PC-3 (cell line): ENCODE measurements around the gene UBAC1. TPM values are rescaled to one million over a fixed set of nuclear protein-coding genes. Genes with fewer than 3 reads are reported as not detected.

Experiments
- ATAC-seq: fragments of 200-7000 bp; cut with Tn5 transposase; 2 replicates; pipeline ENCODE4 v1.9.1; 2020; ENCODE audit warnings: mild to moderate bottlenecking, moderate library complexity
- BruUV-seq: library from RNA; stranded (reverse); fragments of 400-500 nt; replicated peaks from 2 replicates; lab custom pipeline; 2021; lab: Mats Ljungman, UMichigan
- CTCF ChIA-PET: fragments of 300-600 bp; sonication (Branson Sonifier 250); formaldehyde crosslinking; loops from one replicate; lab custom pipeline; 2022; ENCODE audit warnings: antibody characterized with exemption; lab: Charles Lee
- POLR2A ChIA-PET: fragments of 300-600 bp; sonication (Branson Sonifier 250); formaldehyde crosslinking; loops from one replicate; lab custom pipeline; 2022; ENCODE audit warnings: antibody characterized with exemption; ENCODE audit not compliant: unreplicated experiment; lab: Charles Lee
- DNase-seq: peaks from one replicate; pipeline ENCODE4 v3.0.0-alpha.2; 2015
- H2AFZ ChIP-seq: fragments of 300-600 bp; sonication (generic); 2 replicates; pipeline ENCODE4 v1.6.0; 2016; ENCODE audit warnings: antibody characterized with exemption, low read length
- H3F3A ChIP-seq: fragments of 300-600 bp; sonication (generic); one replicate; pipeline ENCODE4 v1.6.0; 2017; ENCODE audit warnings: antibody characterized with exemption, low read length, control low read depth, mild to moderate bottlenecking; ENCODE audit not compliant: unreplicated experiment
- H3K27ac ChIP-seq: fragments of 300-600 bp; sonication (generic); 2 replicates; pipeline ENCODE4 v1.5.1; 2016; ENCODE audit warnings: mild to moderate bottlenecking, low read length
- H3K27me3 ChIP-seq: fragments of 300-600 bp; sonication (generic); 2 replicates; pipeline ENCODE4 v1.6.1; 2016; ENCODE audit warnings: low read length, mixed read lengths
- H3K36me3 ChIP-seq: fragments of 300-600 bp; sonication (generic); 2 replicates; pipeline ENCODE4 v1.6.1; 2016; ENCODE audit warnings: low read depth, mixed run types, low read length, mixed read lengths
- H3K4me1 ChIP-seq: fragments of 300-600 bp; sonication (generic); 2 replicates; pipeline ENCODE4 v1.5.1; 2016; ENCODE audit warnings: low read length; ENCODE audit not compliant: insufficient read depth
- H3K4me2 ChIP-seq: fragments of 300-600 bp; sonication (generic); 2 replicates; pipeline ENCODE4 v1.6.0; 2016; ENCODE audit warnings: low read length
- H3K4me3 ChIP-seq: fragments of 300-600 bp; sonication (generic); 2 replicates; pipeline ENCODE4 v1.5.1; 2016; ENCODE audit warnings: mild to moderate bottlenecking, low read length, mixed read lengths
- H3K79me2 ChIP-seq: fragments of 300-600 bp; sonication (generic); 2 replicates; pipeline ENCODE4 v1.6.1; 2017; ENCODE audit warnings: low read length, mixed read lengths
- H3K9ac ChIP-seq: fragments of 300-600 bp; sonication (generic); 2 replicates; pipeline ENCODE4 v1.6.0; 2016; ENCODE audit warnings: mild to moderate bottlenecking, low read length
- H3K9me2 ChIP-seq: fragments of 300-600 bp; sonication (generic); replicated peaks from 2 replicates; pipeline ENCODE4 v1.6.1; 2016; ENCODE audit warnings: mixed run types, low read length, mixed read lengths
- H3K9me3 ChIP-seq: fragments of 300-600 bp; sonication (generic); 2 replicates; pipeline ENCODE4 v1.6.1; 2016; ENCODE audit warnings: low read length, mixed read lengths
- H4K20me1 ChIP-seq: fragments of 300-600 bp; sonication (generic); 2 replicates; pipeline ENCODE4 v1.6.1; 2016; ENCODE audit warnings: low read length, mixed read lengths
- CTCF ChIP-seq: fragments of 300-600 bp; sonication (generic); conservative IDR thresholded peaks from 2 replicates; pipeline ENCODE4 v1.5.1; 2017; ENCODE audit warnings: antibody characterized with exemption, low read depth, mild to moderate bottlenecking, low read length
- EZH2 ChIP-seq: fragments of 300-600 bp; sonication (generic); IDR thresholded peaks from one replicate; pipeline ENCODE4 v1.6.1; 2017; ENCODE audit warnings: antibody characterized with exemption, mild to moderate bottlenecking, low read length; ENCODE audit not compliant: unreplicated experiment
- EZH2phosphoT487 ChIP-seq: fragments of 300-600 bp; sonication (generic); IDR thresholded peaks from 2 replicates; pipeline ENCODE4 v1.6.1; 2018; ENCODE audit warnings: mild to moderate bottlenecking, antibody characterized with exemption, low read length, borderline replicate concordance
- intact Hi-C: fragments of 100-400 bp; cut with micrococcal nuclease; formaldehyde crosslinking; loops from 2 replicates; pipeline ENCODE4 v1.9.0; 2023
- total RNA-seq: library from RNA; depleted of rRNA; stranded (reverse); fragments of >200 nt; gene quantifications from 2 replicates; pipeline ENCODE4 v1.2.3, GENCODE V29; 2014

The UBAC1 gene
- total RNA-seq, 1 experiment from 2014 or later = 77.3 TPM

GRCh38 chr9:135896626-135897025 lies 64.5 kb downstream of the UBAC1 start:
- no peaks in the 10 kb centered on the region for H3F3A ChIP-seq
- CTCF ChIA-PET = no interaction called here
- TF ChIP-seq EZH2phosphoT487 (no peak), EZH2 (no peak), CTCF (no peak)

GRCh38 chr9:135896205-135896604 lies 65.0 kb downstream of the UBAC1 start:
- DNase-seq (no peak), ATAC-seq (no peak)
- Histone ChIP-seq H3K9me2 (no peaks in the 10 kb centered on the region), H3K27me3 (no peaks in the 10 kb centered on the region), H3K9me3 (no peaks in the 10 kb centered on the region), H2AFZ (no peak overlapping the region), H3K79me2 (peaks cover 98% of the 10 kb centered on the region), H3K4me2 (no peak overlapping the region), H3K9ac (no peak overlapping the region), H3F3A (no peaks in the 10 kb centered on the region), H3K4me1 (no peaks in the 10 kb centered on the region), H3K4me3 (no peak overlapping the region), H4K20me1 (peaks cover 44% of the 10 kb centered on the region; the same call in 1 of the 2 replicates), H3K27ac (no peak overlapping the region), H3K36me3 (no peaks in the 10 kb centered on the region)
- intact Hi-C loops = no loop called here
- ChIA-PET CTCF (no interaction called here), POLR2A (no interaction called here)
- TF ChIP-seq EZH2phosphoT487 (no peak), EZH2 (no peak), CTCF (no peak)
- BruUV-seq = no TSS peak

More at GRCh38 chr9:135896626-135897025, 64.5 kb downstream of the UBAC1 start:
- H3K9me2 ChIP-seq = no peaks in the 10 kb centered on the region
- no peaks in the 10 kb centered on the region for H3K36me3 ChIP-seq
- H3K27me3 ChIP-seq = no peaks in the 10 kb centered on the region
- DNase-seq (no peak), ATAC-seq (no peak)
- no peaks in the 10 kb centered on the region for H3K9me3 ChIP-seq
- H4K20me1 ChIP-seq = peaks cover 40% of the 10 kb centered on the region; the same call in 1 of the 2 replicates
- intact Hi-C loops = no loop called here
- H3K79me2 ChIP-seq = peaks cover 98% of the 10 kb centered on the region
- no TSS peak for BruUV-seq
- H3K27ac ChIP-seq = no peak overlapping the region
- H3K4me3 ChIP-seq = no peak overlapping the region
- H2AFZ ChIP-seq = no peak overlapping the region
- no peak overlapping the region for H3K4me2 ChIP-seq
- POLR2A ChIA-PET = no interaction called here
- H3K4me1 ChIP-seq = no peaks in the 10 kb centered on the region
- no peak overlapping the region for H3K9ac ChIP-seq

GRCh38 chr9:135895202-135895848 lies 65.8 kb downstream of the UBAC1 start:
- CTCF ChIA-PET = no interaction called here
- no peak overlapping the region for H3K4me2 ChIP-seq
- no peak overlapping the region for H3K4me3 ChIP-seq
- no peak overlapping the region for H2AFZ ChIP-seq
- H3K27me3 ChIP-seq = no peaks in the 10 kb centered on the region
- H3K9ac ChIP-seq = no peak overlapping the region
- no peaks in the 10 kb centered on the region for H3K9me3 ChIP-seq
- no TSS peak for BruUV-seq
- peaks cover 44% of the 10 kb centered on the region; the same call in 1 of the 2 replicates for H4K20me1 ChIP-seq
- H3K36me3 ChIP-seq = no peaks in the 10 kb centered on the region
- H3K79me2 ChIP-seq = peaks cover 99% of the 10 kb centered on the region
- intact Hi-C loops = no loop called here
- TF ChIP-seq EZH2 (no peak), EZH2phosphoT487 (no peak)
- POLR2A ChIA-PET = interaction anchor here (0.6 kb wide), 1 partner anchor 31 kb away, joined by 6 read pairs; no protein-coding TSS in a partner anchor
- H3K9me2 ChIP-seq = no peaks in the 10 kb centered on the region
- no peaks in the 10 kb centered on the region for H3K4me1 ChIP-seq
- ATAC-seq (no peak), DNase-seq (no peak)
- H3K27ac ChIP-seq = no peak overlapping the region
- H3F3A ChIP-seq = no peaks in the 10 kb centered on the region
